NCI-H187 (cell line): ENCODE measurements around the gene OPCML.
A peak's percentile ranks its signal among the peaks of the same experiment; 100 is the strongest.

Experiments
- DNase-seq, 2 experiments: peaks; one replicate each; lab custom pipeline; 2025; lab: John Stamatoyannopoulos, UW

The OPCML gene

GRCh38 chr11:132466983-132467382 is 1065.3 kb downstream of the OPCML start:
- DNase-seq, result no peak

- no peak for DNase-seq
Measured at GRCh38 chr11:132464939-132465338, 1067.4 kb downstream of the OPCML start.

DNA sequence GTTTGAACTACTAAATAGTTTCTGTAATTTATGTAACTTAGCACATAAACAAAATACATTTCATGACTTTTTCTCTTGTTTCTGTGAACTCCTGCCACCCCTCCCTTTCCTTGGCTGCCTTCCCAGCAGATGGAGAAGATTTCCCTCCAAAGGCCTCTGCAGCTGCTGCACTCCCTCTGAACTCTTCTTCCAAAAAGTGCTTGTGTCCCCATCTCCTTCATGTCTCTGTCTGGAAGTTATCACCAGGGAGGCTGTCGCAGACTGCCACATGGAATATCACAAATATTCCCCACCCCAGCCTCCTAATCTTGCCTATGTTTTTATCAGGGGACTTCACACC is 1068.3 kb downstream of the OPCML start:
- no peak for DNase-seq

GRCh38 chr11:132463295-132464002 is 1068.9 kb downstream of the OPCML start:
- no peak for DNase-seq

DNA sequence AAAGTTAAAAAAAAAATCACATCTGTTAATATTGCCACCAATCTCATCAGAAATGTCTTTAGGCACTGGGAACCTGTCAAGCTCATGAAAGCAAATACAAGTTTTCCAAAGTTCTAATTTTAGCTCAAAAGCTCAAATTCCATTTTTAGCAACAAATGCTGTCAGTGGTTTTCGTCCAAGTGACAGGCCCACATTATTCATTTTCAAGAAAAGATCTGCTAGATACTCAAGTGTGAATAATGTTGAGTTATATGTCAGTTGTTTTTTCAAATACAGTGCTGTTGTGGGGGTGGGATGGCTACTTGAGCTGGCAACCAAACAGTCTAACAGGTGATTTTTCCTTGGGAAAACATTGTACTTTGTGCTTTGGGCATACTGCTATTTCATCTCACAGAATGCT is 1072.6 kb downstream of the OPCML start:
- DNase-seq, result no peak

- DNase-seq, result no peak
Measured at GRCh38 chr11:132457445-132457844, 1074.9 kb downstream of the OPCML start.

DNA sequence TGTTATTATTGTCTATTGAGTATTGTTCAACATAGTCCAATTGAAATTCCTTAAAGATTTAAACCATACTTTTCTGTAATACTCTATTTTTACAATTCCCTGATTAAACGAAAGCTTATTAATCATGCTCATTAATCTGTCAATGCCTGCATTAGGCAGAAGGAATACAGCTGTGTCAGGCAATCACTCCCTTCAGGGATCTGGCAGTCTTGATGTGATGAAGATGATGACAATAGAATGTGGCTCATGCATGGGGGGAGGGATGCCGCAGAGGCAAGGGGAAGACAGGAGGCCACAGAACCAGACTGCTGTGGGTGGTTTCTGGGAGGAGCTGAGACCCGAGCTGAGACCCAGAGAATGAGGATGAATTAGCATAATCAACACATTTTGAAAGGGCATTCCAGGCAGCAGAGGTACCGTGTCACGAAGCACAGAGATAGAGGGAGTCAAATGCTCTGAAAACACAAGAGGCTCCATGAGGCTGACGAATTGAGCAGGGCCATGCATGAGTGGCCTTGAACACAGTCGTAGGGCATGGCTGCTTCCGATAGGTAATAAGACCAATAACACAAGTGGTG is 1075.5 kb downstream of the OPCML start:
- DNase-seq, result peak; percentile 13 to 16

DNA sequence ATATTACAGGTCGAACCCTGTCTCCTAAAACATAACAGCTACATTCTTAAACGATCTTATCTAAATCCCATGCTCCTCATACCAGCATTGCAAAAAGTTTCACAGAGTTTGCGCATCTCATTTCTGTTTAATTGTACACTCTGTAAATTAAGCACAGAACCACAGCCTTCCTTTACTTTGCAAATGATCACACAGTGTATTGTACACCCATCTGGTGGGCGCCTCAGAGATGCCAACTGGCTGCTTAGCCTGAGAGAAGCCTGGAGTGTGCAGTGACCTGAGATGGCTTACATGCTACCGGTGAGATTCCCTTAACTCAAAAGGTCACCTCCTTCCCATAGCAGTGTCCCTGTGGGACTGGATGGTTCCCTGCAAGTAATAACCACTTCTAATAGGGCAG is 1077.3 kb downstream of the OPCML start:
- no peak for DNase-seq

- DNase-seq, result no peak
Measured at GRCh38 chr11:132453406-132453805, 1078.9 kb downstream of the OPCML start.

GRCh38 chr11:132452616-132453015 is 1079.7 kb downstream of the OPCML start:
- no peak for DNase-seq

DNA sequence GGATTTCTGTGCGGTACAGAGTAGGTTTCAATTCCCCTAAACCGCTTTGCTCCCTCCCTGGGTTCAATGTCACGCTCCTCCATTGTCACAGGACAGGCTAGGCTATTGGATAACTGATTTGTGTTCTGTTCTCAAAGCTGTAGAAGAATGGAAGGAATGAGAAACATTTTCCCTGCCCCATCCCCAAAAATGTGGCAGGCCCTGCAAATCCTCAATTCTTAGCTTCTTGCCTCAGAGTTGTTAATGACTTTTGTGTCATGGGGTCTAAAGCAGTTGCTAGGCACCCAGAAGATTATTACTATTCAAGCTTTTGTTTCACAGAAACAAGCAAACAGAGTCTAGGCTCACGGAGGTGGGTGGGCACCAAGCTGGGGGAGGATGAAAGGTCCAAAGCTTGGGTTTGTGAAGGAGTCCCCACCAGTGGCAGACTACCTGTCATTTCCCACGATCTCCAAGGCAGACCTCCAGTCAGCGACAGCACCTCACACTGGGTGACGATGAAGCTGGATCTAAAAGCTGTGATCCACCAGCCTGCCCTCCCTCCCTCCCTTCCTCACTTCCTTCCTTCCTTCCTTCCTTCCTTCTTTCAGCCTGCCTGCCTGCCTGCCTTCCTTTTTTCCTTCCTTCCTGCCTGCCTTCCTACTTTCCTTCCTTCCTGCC is 1080.2 kb downstream of the OPCML start:
- no peak for DNase-seq

- DNase-seq, result no peak
Measured at GRCh38 chr11:132450631-132451030, 1081.7 kb downstream of the OPCML start.

DNA sequence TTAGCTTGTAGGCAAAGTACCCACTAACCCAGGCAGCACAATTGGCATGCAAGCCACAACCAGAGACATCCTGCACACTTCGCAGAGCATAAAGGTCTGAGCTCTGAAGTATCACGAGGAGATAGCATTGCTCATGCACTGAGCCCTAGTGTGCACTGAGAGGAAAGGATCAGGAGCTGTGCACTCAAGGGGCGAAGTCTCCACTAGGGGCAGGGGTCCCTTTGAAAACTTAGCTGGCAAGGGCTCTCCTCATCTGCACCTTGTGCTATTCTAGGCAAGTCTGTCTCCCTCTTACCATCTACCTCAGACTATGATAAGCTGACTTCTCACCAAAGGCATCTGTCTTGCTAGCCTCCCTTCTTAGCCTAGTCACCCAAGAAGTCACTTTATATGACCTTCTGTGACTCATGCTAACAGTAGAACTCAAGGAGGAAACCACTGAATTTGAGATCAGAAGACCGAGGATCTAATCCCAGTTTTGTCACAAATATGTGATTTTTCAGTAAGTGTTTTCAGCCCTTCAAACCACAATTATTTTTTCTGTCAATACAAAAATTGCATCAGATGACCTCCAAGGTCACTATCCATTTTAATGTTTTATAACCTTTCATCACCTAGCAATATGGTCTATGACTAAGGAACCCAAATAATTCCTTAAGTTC is 1083.8 kb downstream of the OPCML start:
- no peak for DNase-seq

DNA sequence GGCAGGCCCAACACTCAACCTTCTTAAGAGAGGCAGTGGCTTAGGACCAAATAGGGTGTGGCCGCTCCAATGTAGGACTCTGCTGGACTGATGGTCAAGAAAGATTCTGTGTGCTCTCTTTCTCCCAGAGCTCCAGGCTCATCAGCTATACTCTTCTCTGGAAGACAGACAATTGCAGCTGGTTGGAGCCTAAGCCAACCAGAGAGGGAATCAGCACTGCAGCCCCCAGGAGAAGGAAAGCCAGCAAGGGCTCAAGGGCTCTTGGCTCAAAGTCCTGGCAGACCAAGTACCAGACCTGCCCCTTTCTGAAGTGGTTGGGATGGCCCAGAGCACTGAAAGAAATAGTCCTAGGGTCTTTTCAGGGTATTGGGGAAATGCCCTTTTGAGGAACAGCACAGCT is 1084.5 kb downstream of the OPCML start:
- no peak for DNase-seq

GRCh38 chr11:132445859-132446291 is 1086.4 kb downstream of the OPCML start:
- DNase-seq, result no peak

GRCh38 chr11:132444911-132445310 is 1087.4 kb downstream of the OPCML start:
- DNase-seq, result no peak

- no peak for DNase-seq
Measured at GRCh38 chr11:132439711-132440255, 1092.5 kb downstream of the OPCML start.

DNA sequence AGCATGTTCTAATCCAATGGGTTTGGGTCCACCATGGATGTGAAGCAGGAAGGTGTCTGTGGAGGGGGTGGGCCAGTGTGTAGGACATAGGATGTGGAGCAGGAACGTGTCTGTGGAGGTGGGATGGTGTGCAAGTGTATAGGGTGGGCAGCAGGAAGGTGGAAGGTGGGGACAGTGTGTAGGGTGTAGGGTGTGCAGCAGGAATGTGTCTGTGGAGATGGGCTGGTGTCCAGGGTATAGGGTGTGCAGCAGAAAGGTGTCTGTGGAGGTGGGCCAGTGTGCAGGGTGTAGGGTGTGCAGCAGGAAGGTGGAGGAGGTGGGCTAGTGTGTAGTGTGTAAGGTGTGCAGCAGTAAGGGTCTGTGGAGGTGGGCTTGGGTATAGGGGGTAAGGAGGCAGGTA is 1093.9 kb downstream of the OPCML start:
- no peak for DNase-seq

DNA sequence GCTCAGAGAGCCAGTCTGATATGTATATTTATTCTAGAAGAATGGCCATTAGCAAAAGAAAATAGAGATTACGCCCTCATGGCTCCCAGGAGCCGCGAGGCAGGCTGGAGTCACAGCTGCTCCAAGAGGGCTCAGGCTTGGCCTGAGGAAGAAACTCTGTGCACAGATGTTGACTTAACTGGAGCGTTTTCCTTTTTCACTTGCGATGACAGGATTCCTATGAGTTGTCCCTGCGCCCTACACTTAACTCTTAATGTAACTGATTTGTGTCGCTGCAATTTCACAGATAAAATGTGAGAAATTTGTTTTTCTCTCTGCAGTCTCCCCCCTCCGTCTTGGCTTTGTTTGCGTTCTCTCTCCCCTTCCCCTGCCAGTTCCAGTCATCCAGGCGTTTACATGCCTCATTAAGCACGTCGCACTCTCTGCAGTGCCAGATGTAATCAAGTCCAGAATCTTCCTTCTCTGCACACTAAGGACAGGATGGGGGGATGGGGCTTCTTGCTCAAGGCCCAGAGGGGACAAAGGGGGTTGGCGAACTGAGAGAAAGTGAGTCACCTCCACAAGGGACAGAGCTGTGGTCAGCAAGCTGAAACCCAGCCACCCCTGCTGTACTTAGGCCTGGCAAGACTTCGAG is 1101.8 kb downstream of the OPCML start:
- DNase-seq, result peak in 1 of 2 experiments; percentile 64

- DNase-seq, result no peak
Measured at GRCh38 chr11:132429685-132430084, 1102.6 kb downstream of the OPCML start.

GRCh38 chr11:132427611-132428010 is 1104.7 kb downstream of the OPCML start:
- no peak for DNase-seq

DNA sequence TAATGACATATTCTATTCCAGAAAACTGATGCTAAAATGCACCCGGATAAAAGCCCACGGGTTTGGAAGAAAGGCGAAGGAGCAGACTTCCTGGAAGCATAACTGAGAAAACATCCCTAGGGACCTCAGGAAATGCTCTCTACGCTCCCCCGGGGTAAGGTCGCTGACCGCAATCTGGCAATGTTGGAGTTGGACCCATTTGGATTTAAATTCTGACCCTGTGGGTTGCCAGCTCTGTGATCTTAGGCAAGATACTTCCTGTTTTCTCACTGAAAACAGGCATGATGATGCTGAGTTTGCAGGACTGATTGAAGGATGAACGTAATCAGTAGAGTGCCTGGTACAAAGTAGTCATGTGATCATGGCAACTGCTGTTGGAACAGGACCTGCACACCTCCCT is 1107.9 kb downstream of the OPCML start:
- DNase-seq, result no peak
